ENCODE measurements around the gene CDC14A.

DNA sequence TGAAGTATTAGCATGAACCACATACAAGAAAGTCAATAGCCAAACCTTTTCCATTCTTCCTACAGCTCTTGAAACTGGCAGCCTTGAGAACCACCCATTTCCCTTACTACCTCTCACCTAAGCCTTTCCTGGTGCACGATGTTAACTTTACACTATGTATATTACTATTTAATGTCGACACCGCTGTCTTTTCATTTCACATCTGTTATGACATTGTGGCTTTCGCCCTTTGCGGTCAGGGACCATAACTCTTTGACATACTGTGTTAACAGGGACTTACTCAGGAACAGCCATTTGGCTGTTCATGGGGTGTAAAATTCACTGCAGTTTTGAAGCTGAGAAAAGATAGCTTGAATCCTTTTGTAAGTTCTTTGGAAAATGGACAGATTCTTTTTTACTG lies 164.6 kb downstream of the CDC14A start:
- TF ChIP-seq FOXP2 (optimal IDR thresholded peaks at IDR 0.05; ENCODE audit: borderline replicate concordance, extremely low read depth, extremely low read length, insufficient read depth) (no peak), SIN3A (IDR thresholded peaks at IDR 0.05; ENCODE audit: borderline replicate concordance, insufficient read depth, low read length) (no peak)
- TF ChIP-seq, protein P1, sequence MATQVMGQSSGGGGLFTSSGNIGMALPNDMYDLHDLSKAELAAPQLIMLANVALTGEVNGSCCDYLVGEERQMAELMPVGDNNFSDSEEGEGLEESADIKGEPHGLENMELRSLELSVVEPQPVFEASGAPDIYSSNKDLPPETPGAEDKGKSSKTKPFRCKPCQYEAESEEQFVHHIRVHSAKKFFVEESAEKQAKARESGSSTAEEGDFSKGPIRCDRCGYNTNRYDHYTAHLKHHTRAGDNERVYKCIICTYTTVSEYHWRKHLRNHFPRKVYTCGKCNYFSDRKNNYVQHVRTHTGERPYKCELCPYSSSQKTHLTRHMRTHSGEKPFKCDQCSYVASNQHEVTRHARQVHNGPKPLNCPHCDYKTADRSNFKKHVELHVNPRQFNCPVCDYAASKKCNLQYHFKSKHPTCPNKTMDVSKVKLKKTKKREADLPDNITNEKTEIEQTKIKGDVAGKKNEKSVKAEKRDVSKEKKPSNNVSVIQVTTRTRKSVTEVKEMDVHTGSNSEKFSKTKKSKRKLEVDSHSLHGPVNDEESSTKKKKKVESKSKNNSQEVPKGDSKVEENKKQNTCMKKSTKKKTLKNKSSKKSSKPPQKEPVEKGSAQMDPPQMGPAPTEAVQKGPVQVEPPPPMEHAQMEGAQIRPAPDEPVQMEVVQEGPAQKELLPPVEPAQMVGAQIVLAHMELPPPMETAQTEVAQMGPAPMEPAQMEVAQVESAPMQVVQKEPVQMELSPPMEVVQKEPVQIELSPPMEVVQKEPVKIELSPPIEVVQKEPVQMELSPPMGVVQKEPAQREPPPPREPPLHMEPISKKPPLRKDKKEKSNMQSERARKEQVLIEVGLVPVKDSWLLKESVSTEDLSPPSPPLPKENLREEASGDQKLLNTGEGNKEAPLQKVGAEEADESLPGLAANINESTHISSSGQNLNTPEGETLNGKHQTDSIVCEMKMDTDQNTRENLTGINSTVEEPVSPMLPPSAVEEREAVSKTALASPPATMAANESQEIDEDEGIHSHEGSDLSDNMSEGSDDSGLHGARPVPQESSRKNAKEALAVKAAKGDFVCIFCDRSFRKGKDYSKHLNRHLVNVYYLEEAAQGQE (IDR thresholded peaks at IDR 0.05; ENCODE audit: insufficient read depth in 1 of 2, low read depth in 2 of 2, low read length in 2 of 2): no peak

Measured in PFSK-1 (cell line).